ENCODE measurements around the gene GPR15LG. TPM values are rescaled to one million over a fixed set of nuclear protein-coding genes. Genes with fewer than 3 reads are reported as not detected.
A peak's percentile ranks its signal among the peaks of the same experiment; 100 is the strongest.

GPR15LG gene
- total RNA-seq, 1 donor from 2014 or later: not detected

- H3K4me3 Mint-ChIP-seq (ENCODE audit: unreplicated experiment): no peak overlapping the region
Observed at GRCh38 chr10:84193327-84193726, 19.7 kb downstream of the GPR15LG start.

GRCh38 chr10:84193846-84194423 lies 20.3 kb downstream of the GPR15LG start:
- Mint-ChIP-seq H3K4me1 (ENCODE audit: low read depth, unreplicated experiment) (peaks cover 2% of the 10 kb centered on the region), H3K27ac (ENCODE audit: unreplicated experiment) (no peak overlapping the region), H3K36me3 (ENCODE audit: unreplicated experiment) (no peaks in the 10 kb centered on the region), H3K4me3 (ENCODE audit: unreplicated experiment) (peak overlapping the region; percentile 68), H3K27me3 (ENCODE audit: unreplicated experiment) (peaks cover 19% of the 10 kb centered on the region), H3K9me3 (ENCODE audit: unreplicated experiment) (no peaks in the 10 kb centered on the region)
- no peak for TF ChIP-seq CTCF (IDR thresholded peaks at IDR 0.05; ENCODE audit: partially characterized antibody, unreplicated experiment)
- DNase-seq: no peak

More at GRCh38 chr10:84193327-84193726, 19.7 kb downstream of the GPR15LG start:
- H3K27me3 Mint-ChIP-seq (ENCODE audit: unreplicated experiment): peaks cover 16% of the 10 kb centered on the region
- peaks cover 2% of the 10 kb centered on the region for H3K4me1 Mint-ChIP-seq (ENCODE audit: low read depth, unreplicated experiment)
- no peak overlapping the region for H3K27ac Mint-ChIP-seq (ENCODE audit: unreplicated experiment)
- no peak for TF ChIP-seq CTCF (IDR thresholded peaks at IDR 0.05; ENCODE audit: partially characterized antibody, unreplicated experiment)
- no peaks in the 10 kb centered on the region for H3K9me3 Mint-ChIP-seq (ENCODE audit: unreplicated experiment)
- DNase-seq: no peak
- no peaks in the 10 kb centered on the region for H3K36me3 Mint-ChIP-seq (ENCODE audit: unreplicated experiment)

GRCh38 chr10:84194424-84195043 lies 20.9 kb downstream of the GPR15LG start, which contains the start of gene CDHR1:
CDHR1 (plus strand) TSS chr10:84194537; CDS start chr10:84194761, 224 bp downstream.
- DNase-seq: peak; percentile 69
- Mint-ChIP-seq H3K4me3 (ENCODE audit: unreplicated experiment) (peak within 1 kb of the TSS; percentile 69), H3K9me3 (ENCODE audit: unreplicated experiment) (peaks cover 3% of the 10 kb centered on the region), H3K27me3 (ENCODE audit: unreplicated experiment) (peaks cover 20% of the 10 kb centered on the region), H3K4me1 (ENCODE audit: low read depth, unreplicated experiment) (peaks cover 2% of the 10 kb centered on the region), H3K36me3 (ENCODE audit: unreplicated experiment) (no peaks in the 10 kb centered on the region), H3K27ac (ENCODE audit: unreplicated experiment) (no peak within 1 kb of the TSS)
- no peak for TF ChIP-seq CTCF (IDR thresholded peaks at IDR 0.05; ENCODE audit: partially characterized antibody, unreplicated experiment)

GRCh38 chr10:84195044-84195830 lies 21.6 kb downstream of the GPR15LG start:
- H3K27me3 Mint-ChIP-seq (ENCODE audit: unreplicated experiment): peaks cover 22% of the 10 kb centered on the region
- TF ChIP-seq CTCF (IDR thresholded peaks at IDR 0.05; ENCODE audit: partially characterized antibody, unreplicated experiment): no peak
- peak overlapping the region; percentile 69 for H3K4me3 Mint-ChIP-seq (ENCODE audit: unreplicated experiment)
- H3K27ac Mint-ChIP-seq (ENCODE audit: unreplicated experiment): no peak overlapping the region
- H3K36me3 Mint-ChIP-seq (ENCODE audit: unreplicated experiment): no peaks in the 10 kb centered on the region
- no peak for DNase-seq
- peaks cover 3% of the 10 kb centered on the region for H3K9me3 Mint-ChIP-seq (ENCODE audit: unreplicated experiment)
- peaks cover 2% of the 10 kb centered on the region for H3K4me1 Mint-ChIP-seq (ENCODE audit: low read depth, unreplicated experiment)
